GM13977 (cell line): ENCODE measurements around the gene DDI2.

ENCODE experiments used
- DNase-seq: peaks from one replicate; pipeline ENCODE4 v3.0.0; 2012; ENCODE audit warnings: low spot score
- CTCF ChIP-seq: IDR thresholded peaks from 2 replicates; pipeline ENCODE4 v1.5.1; 2012; ENCODE audit warnings: mild to moderate bottlenecking, control low read depth; ENCODE audit not compliant: insufficient read depth; ENCODE audit errors: extremely low read depth, missing control alignments
- in situ Hi-C: fragments of 300-500 bp; cut with MboI; formaldehyde crosslinking; loops from one replicate; pipeline ENCODE4 v1.12.0; 2022; ENCODE audit warnings: low sequenced_read_pairs, low pct_unique_long_range_greater_than_20kb, mixed read lengths, inconsistent platforms; ENCODE audit not compliant: unreplicated experiment

DDI2 gene

DNA sequence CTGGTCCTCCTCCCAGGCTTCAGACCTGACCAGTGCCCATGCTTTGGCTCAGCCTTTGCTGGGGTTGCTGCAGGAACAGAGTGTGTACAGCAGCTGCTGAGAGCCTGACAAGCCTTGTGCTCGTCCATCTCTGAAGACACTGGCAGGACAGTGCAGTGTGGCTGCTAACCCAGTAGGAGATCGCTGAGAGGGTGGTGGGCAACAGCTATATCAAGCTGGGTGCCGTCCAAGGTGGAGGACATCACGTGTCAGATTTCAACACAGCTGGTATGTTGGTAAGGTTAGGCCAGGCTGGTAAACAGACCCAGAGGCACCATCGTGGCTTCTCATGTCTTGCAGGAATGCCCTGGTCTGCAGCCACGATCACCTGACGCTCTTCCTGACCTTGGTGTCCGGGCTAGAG, 100.9 kb downstream of the DDI2 start:
- DNase-seq: no peak
- no peak for TF ChIP-seq CTCF
- in situ Hi-C loops: loop anchor here (10.0 kb wide), 1 partner anchor 123 kb away; no protein-coding TSS in a partner anchor
